ENCODE measurements around the gene CTDSP2.
A peak's percentile ranks its signal among the peaks of the same experiment; 100 is the strongest.

Gene CTDSP2

DNA sequence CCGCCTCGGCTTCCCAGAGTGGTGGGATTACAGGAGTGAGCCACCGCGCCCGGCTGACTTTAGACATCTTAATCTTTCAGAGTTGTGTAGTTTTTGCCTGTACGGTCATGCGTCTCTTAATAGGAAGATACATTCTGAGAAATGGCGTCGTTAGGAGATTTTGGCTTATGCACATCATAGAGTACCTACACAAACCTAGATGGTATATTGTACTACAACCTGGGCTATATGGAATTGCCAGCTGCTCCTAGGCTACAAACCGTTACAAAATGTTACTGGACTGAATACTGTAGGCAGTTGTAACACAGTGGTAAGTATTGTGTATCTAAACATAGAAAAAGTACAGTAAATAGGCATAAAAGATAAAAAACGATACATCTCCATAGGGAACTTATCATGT, 62.7 kb downstream of the CTDSP2 start:
- no peak overlapping the region for H2AFZ ChIP-seq (ENCODE audit: low read depth, low read length)
- no peak overlapping the region for H3K4me3 ChIP-seq (ENCODE audit: low read length)
- H3K4me2 ChIP-seq (ENCODE audit: low read length) = peak overlapping the region; percentile 11; the same call in 1 of the 2 replicates
- no peak overlapping the region for H3K27ac ChIP-seq (ENCODE audit: low read length)
- H3K9me3 ChIP-seq (ENCODE audit: insufficient read depth, low read length) = no peaks in the 10 kb centered on the region
- peaks cover 27% of the 10 kb centered on the region for H3K36me3 ChIP-seq (replicated peaks; ENCODE audit: low read depth, low read length)
- no peaks in the 10 kb centered on the region for H3K27me3 ChIP-seq (ENCODE audit: low read depth, low read length)
- no peaks in the 10 kb centered on the region for H4K20me1 ChIP-seq (ENCODE audit: insufficient read depth, low read length)
- peaks cover 19% of the 10 kb centered on the region for H3K79me2 ChIP-seq (ENCODE audit: low read length)
- H3K9ac ChIP-seq (ENCODE audit: low read length) = no peak overlapping the region
- no peak for TF ChIP-seq EZH2phosphoT487 (IDR thresholded peaks at IDR 0.05; ENCODE audit: low read depth)
- TF ChIP-seq, protein P1, sequence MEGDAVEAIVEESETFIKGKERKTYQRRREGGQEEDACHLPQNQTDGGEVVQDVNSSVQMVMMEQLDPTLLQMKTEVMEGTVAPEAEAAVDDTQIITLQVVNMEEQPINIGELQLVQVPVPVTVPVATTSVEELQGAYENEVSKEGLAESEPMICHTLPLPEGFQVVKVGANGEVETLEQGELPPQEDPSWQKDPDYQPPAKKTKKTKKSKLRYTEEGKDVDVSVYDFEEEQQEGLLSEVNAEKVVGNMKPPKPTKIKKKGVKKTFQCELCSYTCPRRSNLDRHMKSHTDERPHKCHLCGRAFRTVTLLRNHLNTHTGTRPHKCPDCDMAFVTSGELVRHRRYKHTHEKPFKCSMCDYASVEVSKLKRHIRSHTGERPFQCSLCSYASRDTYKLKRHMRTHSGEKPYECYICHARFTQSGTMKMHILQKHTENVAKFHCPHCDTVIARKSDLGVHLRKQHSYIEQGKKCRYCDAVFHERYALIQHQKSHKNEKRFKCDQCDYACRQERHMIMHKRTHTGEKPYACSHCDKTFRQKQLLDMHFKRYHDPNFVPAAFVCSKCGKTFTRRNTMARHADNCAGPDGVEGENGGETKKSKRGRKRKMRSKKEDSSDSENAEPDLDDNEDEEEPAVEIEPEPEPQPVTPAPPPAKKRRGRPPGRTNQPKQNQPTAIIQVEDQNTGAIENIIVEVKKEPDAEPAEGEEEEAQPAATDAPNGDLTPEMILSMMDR (IDR thresholded peaks at IDR 0.05; ENCODE audit: low read depth, low read length) = no peak
- peaks cover 13% of the 10 kb centered on the region for H3K4me1 ChIP-seq (ENCODE audit: low read length)

DNA sequence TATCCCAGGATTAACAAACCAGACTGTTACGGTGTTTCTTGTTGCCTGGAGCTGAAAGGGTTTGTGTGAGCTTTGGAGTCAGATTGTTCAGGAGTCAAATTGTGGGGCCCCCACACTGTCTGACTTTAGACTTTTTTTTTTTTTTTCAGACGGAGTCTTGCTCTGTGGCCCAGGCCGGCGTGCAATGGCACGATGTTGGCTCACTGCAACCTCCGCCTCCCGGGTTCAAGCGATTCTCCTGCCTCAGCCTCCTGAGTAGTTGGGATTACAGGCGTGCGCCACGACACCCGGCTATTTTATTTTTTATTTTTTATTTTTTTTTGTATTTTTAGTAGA, 63.1 kb downstream of the CTDSP2 start:
- peak overlapping the region; percentile 89 for H3K4me3 ChIP-seq (ENCODE audit: low read length)
- H3K27ac ChIP-seq (ENCODE audit: low read length) = no peak overlapping the region
- no peaks in the 10 kb centered on the region for H3K27me3 ChIP-seq (ENCODE audit: low read depth, low read length)
- no peaks in the 10 kb centered on the region for H3K9me3 ChIP-seq (ENCODE audit: insufficient read depth, low read length)
- H3K4me2 ChIP-seq (ENCODE audit: low read length) = peak overlapping the region; percentile 88
- peaks cover 19% of the 10 kb centered on the region for H3K79me2 ChIP-seq (ENCODE audit: low read length)
- H3K4me1 ChIP-seq (ENCODE audit: low read length) = peaks cover 13% of the 10 kb centered on the region
- TF ChIP-seq, protein P1 (IDR thresholded peaks at IDR 0.05; ENCODE audit: low read depth, low read length) = no peak
- TF ChIP-seq EZH2phosphoT487 (IDR thresholded peaks at IDR 0.05; ENCODE audit: low read depth) = no peak
- peaks cover 27% of the 10 kb centered on the region for H3K36me3 ChIP-seq (replicated peaks; ENCODE audit: low read depth, low read length)
- no peak overlapping the region for H2AFZ ChIP-seq (ENCODE audit: low read depth, low read length)
- H3K9ac ChIP-seq (ENCODE audit: low read length) = peak overlapping the region; percentile 69
- H4K20me1 ChIP-seq (ENCODE audit: insufficient read depth, low read length) = no peaks in the 10 kb centered on the region

DNA sequence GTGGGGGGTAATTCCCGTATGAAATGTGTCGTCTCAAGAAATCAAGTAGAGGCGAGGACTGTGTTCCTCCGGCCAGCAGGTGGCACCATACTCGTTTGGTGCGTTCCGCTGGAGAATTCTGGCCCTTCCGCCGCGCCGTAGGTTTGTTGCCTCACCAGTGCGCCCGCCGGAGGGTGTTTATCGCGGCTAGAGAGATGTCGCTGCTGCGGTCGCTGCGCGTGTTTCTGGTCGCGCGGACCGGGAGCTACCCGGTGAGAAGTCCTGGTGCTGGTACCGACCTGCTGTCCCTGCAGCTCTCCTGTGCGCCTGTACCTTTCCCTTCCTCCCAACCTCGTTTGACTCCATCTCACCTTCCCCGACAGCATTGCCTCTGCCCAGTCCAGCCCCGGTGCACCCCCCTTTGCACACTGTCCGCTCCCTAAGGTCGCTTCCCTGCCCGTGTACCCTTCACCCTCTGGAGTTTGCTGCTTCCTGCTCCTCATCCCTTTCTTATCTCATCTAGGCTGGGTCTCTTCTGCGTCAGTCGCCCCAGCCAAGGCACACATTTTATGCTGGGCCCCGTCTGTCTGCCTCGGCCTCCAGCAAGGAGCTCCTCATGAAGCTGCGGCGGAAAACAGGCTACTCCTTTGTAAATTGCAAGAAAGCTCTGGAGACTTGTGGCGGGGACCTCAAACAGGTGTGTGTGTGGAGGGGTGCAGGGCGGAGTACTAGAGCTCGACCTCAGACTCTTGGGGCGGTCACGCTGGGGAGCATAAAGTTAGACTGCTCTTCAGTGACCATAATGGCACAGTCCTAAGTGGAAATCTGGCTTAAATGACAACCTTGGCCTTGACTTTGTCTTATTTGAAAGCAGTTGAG, 63.7 kb downstream of the CTDSP2 start, which contains the start of gene TSFM:
TSFM (plus strand) TSS at position 180 of the 858 bp plus-strand sequence; CDS start at position 195, 15 bp downstream.
- no peaks in the 10 kb centered on the region for H3K27me3 ChIP-seq (ENCODE audit: low read depth, low read length)
- peak within 1 kb of the TSS; percentile 89 for H3K4me3 ChIP-seq (ENCODE audit: low read length)
- no peaks in the 10 kb centered on the region for H3K9me3 ChIP-seq (ENCODE audit: insufficient read depth, low read length)
- H3K9ac ChIP-seq (ENCODE audit: low read length) = peak within 1 kb of the TSS; percentile 69
- H3K36me3 ChIP-seq (replicated peaks; ENCODE audit: low read depth, low read length) = peaks cover 27% of the 10 kb centered on the region
- no peak for TF ChIP-seq EZH2phosphoT487 (IDR thresholded peaks at IDR 0.05; ENCODE audit: low read depth)
- TF ChIP-seq, protein P1 (IDR thresholded peaks at IDR 0.05; ENCODE audit: low read depth, low read length) = peak; percentile 91
- no peaks in the 10 kb centered on the region for H4K20me1 ChIP-seq (ENCODE audit: insufficient read depth, low read length)
- H3K27ac ChIP-seq (ENCODE audit: low read length) = no peak within 1 kb of the TSS
- peaks cover 19% of the 10 kb centered on the region for H3K79me2 ChIP-seq (ENCODE audit: low read length)
- H3K4me2 ChIP-seq (ENCODE audit: low read length) = peak within 1 kb of the TSS; percentile 88
- H2AFZ ChIP-seq (ENCODE audit: low read depth, low read length) = peak within 1 kb of the TSS; percentile 89
- peaks cover 13% of the 10 kb centered on the region for H3K4me1 ChIP-seq (ENCODE audit: low read length)

DNA sequence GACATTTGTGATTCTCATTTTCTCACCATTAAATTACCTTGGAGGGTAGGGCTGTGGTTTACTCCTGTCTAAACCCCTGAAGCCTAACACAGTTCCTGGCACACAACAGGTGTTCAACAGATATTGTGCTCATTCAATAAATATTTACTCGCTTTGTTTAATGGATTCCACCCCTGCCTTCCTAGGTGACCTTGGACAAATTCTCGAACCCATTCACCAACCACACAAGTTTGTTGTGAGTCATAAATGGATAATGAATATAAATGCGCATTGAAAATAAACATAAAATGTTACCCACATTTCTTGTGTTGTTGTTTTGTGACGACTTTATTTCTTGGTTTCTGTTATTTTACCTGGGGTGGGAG, 64.3 kb downstream of the CTDSP2 start:
- Histone ChIP-seq H3K9me3 (ENCODE audit: insufficient read depth, low read length) (no peaks in the 10 kb centered on the region), H3K36me3 (replicated peaks; ENCODE audit: low read depth, low read length) (peaks cover 25% of the 10 kb centered on the region), H3K79me2 (ENCODE audit: low read length) (peaks cover 19% of the 10 kb centered on the region), H3K4me1 (ENCODE audit: low read length) (peaks cover 13% of the 10 kb centered on the region), H3K4me3 (ENCODE audit: low read length) (peak overlapping the region; percentile 89), H3K27ac (ENCODE audit: low read length) (no peak overlapping the region), H4K20me1 (ENCODE audit: insufficient read depth, low read length) (no peaks in the 10 kb centered on the region), H3K4me2 (ENCODE audit: low read length) (peak overlapping the region; percentile 83), H3K9ac (ENCODE audit: low read length) (peak overlapping the region; percentile 39), H2AFZ (ENCODE audit: low read depth, low read length) (peak overlapping the region; percentile 89), H3K27me3 (ENCODE audit: low read depth, low read length) (no peaks in the 10 kb centered on the region)
- no peak for TF ChIP-seq EZH2phosphoT487 (IDR thresholded peaks at IDR 0.05; ENCODE audit: low read depth)
- TF ChIP-seq, protein P1 (IDR thresholded peaks at IDR 0.05; ENCODE audit: low read depth, low read length) = no peak
